ENCODE results near the gene NPM1. TPM values are rescaled to one million over a fixed set of nuclear protein-coding genes. Genes with fewer than 3 reads are reported as not detected.

Gene NPM1
- total and polyA plus RNA-seq, 3 experiments from 2014 or later = 603 to 4,687 (median 4,412) TPM

DNA sequence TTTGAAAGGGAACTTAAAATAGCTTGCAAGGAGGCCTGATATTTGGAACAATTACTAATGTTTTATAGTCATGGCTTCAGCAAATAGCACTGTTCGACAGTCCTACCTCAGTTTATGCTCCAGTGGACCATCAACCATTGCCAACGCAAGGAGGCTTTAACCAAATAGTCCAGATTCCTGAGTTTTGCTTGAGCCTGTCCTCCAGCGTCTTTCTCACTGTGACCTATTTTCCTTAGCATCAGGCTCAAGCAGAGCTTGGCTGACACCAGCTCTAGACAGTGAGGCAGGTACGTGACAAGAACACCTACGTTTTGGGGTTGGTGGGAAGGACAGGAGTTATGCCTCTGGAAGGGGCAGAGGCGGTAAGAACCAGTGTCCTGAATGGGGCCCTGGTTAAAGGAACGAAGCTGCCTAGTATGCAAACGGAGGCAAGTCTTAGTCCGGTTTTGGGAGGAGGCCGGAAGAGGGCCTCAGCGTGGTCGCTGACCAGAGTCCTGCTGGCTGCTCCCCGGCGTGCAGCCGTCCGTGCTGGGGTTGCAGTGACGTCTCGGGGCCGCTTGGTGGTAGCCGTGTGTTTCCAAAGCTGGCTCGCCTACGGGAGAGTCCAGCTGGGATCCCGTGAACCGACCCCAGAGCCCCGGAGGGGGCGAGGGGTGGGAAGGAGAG lies 30.8 kb downstream of the NPM1 start:
- H3K9me3 Mint-ChIP-seq = no peaks in the 10 kb centered on the region
- peaks cover 13% of the 10 kb centered on the region for H3K4me1 ChIP-seq (ENCODE audit: insufficient read depth, low read length)
- no peak overlapping the region for H3K27ac ChIP-seq (ENCODE audit: low read depth, low read length)
- peaks cover 10 to 24% of the 10 kb centered on the region in 2 donors for H3K27me3 Mint-ChIP-seq
- peak overlapping the region; percentile 60 for H3K4me3 ChIP-seq (ENCODE audit: low read length)
- no peaks in the 10 kb centered on the region for H3K9me3 ChIP-seq (ENCODE audit: low read length)
- ChIA-PET POLR2A (interaction anchor here (1.1 kb wide), 1 partner anchor 588 kb away, joined by 3 read pairs; the partner anchor contains the start of gene FBXW11), CTCF (interaction anchor here (0.6 to 2.6 kb wide), 7 partner anchors 20 to 1280 kb away, joined by 3 to 8 read pairs (median 4); no protein-coding TSS in a partner anchor)
- H3K36me3 Mint-ChIP-seq = peaks cover 0 to 5% (median 0%) of the 10 kb centered on the region in 3 donors
- H3K4me3 Mint-ChIP-seq = peak overlapping the region; percentile 67 to 91 (median 78)
- H3K27me3 ChIP-seq (ENCODE audit: insufficient read depth, low read length, poor library complexity, severe bottlenecking) = peaks cover 18% of the 10 kb centered on the region
- peak in 4 of 5 donors; percentile 15 to 41 (median 24) for DNase-seq
- H3K27ac Mint-ChIP-seq = peak overlapping the region in 1 of 8 donors; percentile 45
- H3K36me3 ChIP-seq (ENCODE audit: insufficient read depth, low read length) = no peaks in the 10 kb centered on the region
- peaks cover 10 to 21% (median 14%) of the 10 kb centered on the region in 3 donors for H3K4me1 Mint-ChIP-seq

DNA sequence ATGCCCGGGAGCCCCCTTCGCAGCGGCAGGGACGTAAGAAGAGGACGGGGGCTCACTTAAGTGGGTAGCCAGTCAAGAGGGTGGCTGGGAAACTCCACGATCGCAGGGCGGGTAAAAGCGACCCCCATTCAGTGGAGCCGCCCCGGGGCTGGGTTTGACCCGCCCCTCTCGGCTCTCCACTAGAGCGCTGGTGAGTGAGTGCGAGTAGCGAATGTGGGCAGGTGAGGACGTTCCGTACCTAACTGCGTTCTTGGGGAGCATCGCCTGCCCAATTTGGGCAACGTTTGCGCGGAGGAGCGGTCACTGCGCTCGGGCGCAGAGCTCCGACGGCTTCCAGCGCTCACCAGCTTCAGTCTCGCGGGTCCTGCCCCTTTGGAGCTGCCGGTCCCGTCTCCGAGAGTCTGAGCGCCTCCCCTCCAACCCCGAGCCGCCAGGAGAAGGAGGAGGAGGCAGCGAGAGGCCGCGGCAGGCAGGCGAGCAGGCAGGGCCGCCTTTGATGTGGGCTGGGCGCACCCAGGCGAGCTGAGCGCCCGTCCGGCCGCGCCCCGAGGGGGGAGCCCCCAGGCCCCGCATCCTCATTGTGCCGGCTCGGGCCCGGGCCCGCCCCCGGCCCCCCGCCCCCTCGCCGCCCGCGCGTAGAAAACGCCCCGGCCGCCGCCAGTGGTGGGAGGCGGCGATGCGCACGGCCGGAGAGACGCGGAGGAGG lies 31.5 kb downstream of the NPM1 start, which contains the start of gene FGF18:
Gene FGF18, plus strand, starts transcription at position 666 of the 706 bp plus-strand sequence. CDS start 553 bp downstream, outside the sequence.
- peaks cover 0 to 2% (median 0%) of the 10 kb centered on the region in 3 donors for H3K36me3 Mint-ChIP-seq
- peak within 1 kb of the TSS in 2 of 8 donors; percentile 45 to 83 for H3K27ac Mint-ChIP-seq
- DNase-seq = peak in 4 of 5 donors; percentile 19 to 37 (median 32)
- POLR2A ChIA-PET = interaction anchor here (1.1 kb wide), 1 partner anchor 587 kb away, joined by 3 read pairs; the partner anchor contains the start of gene FBXW11
- H3K4me1 Mint-ChIP-seq = peaks cover 10 to 21% (median 14%) of the 10 kb centered on the region in 3 donors
- H3K27me3 Mint-ChIP-seq = peaks cover 11 to 26% of the 10 kb centered on the region in 2 donors
- Histone ChIP-seq H3K27me3 (ENCODE audit: insufficient read depth, low read length, poor library complexity, severe bottlenecking) (peaks cover 18% of the 10 kb centered on the region), H3K9me3 (ENCODE audit: low read length) (no peaks in the 10 kb centered on the region), H3K4me1 (ENCODE audit: insufficient read depth, low read length) (peaks cover 13% of the 10 kb centered on the region), H3K4me3 (ENCODE audit: low read length) (peak within 1 kb of the TSS; percentile 60), H3K27ac (ENCODE audit: low read depth, low read length) (no peak within 1 kb of the TSS), H3K36me3 (ENCODE audit: insufficient read depth, low read length) (no peaks in the 10 kb centered on the region)
- H3K9me3 Mint-ChIP-seq = no peaks in the 10 kb centered on the region
- H3K4me3 Mint-ChIP-seq = peak within 1 kb of the TSS; percentile 70 to 91 (median 83)
- CTCF ChIA-PET = interaction anchor here (0.8 to 2.6 kb wide), 7 partner anchors 20 to 1280 kb away, joined by 3 to 8 read pairs (median 4); no protein-coding TSS in a partner anchor

DNA sequence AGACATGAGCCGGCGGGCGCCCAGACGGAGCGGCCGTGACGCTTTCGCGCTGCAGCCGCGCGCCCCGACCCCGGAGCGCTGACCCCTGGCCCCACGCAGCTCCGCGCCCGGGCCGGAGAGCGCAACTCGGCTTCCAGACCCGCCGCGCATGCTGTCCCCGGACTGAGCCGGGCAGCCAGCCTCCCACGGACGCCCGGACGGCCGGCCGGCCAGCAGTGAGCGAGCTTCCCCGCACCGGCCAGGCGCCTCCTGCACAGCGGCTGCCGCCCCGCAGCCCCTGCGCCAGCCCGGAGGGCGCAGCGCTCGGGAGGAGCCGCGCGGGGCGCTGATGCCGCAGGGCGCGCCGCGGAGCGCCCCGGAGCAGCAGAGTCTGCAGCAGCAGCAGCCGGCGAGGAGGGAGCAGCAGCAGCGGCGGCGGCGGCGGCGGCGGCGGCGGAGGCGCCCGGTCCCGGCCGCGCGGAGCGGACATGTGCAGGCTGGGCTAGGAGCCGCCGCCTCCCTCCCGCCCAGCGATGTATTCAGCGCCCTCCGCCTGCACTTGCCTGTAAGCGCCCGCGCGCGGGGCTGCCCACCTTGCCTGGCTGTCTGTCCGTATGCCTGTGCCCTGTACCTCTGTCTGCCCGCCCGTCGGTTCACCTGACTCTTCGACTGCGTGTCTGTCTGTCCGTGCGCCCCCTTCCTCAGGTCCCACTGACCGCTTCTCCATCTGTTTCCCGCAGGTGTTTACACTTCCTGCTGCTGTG lies 32.2 kb downstream of the NPM1 start:
- Histone ChIP-seq H3K36me3 (ENCODE audit: insufficient read depth, low read length) (no peaks in the 10 kb centered on the region), H3K4me3 (ENCODE audit: low read length) (no peak overlapping the region), H3K27ac (ENCODE audit: low read depth, low read length) (no peak overlapping the region), H3K9me3 (ENCODE audit: low read length) (no peaks in the 10 kb centered on the region), H3K4me1 (ENCODE audit: insufficient read depth, low read length) (peaks cover 13% of the 10 kb centered on the region), H3K27me3 (ENCODE audit: insufficient read depth, low read length, poor library complexity, severe bottlenecking) (peaks cover 18% of the 10 kb centered on the region)
- Mint-ChIP-seq H3K27ac (peak overlapping the region in 1 of 8 donors; percentile 83), H3K36me3 (no peaks in the 10 kb centered on the region), H3K4me1 (peaks cover 10 to 21% (median 14%) of the 10 kb centered on the region in 3 donors), H3K9me3 (no peaks in the 10 kb centered on the region), H3K4me3 (peak overlapping the region; percentile 69 to 91 (median 83)), H3K27me3 (peaks cover 12 to 29% of the 10 kb centered on the region in 2 donors)
- ChIA-PET POLR2A (interaction anchor here (1.1 kb wide), 1 partner anchor 586 kb away, joined by 3 read pairs; the partner anchor contains the start of gene FBXW11), CTCF (interaction anchor here (1.4 to 2.6 kb wide), 5 partner anchors 21 to 1279 kb away, joined by 4 to 8 read pairs (median 4); no protein-coding TSS in a partner anchor)
- DNase-seq = peak in 2 of 5 donors; percentile 19 to 26

DNA sequence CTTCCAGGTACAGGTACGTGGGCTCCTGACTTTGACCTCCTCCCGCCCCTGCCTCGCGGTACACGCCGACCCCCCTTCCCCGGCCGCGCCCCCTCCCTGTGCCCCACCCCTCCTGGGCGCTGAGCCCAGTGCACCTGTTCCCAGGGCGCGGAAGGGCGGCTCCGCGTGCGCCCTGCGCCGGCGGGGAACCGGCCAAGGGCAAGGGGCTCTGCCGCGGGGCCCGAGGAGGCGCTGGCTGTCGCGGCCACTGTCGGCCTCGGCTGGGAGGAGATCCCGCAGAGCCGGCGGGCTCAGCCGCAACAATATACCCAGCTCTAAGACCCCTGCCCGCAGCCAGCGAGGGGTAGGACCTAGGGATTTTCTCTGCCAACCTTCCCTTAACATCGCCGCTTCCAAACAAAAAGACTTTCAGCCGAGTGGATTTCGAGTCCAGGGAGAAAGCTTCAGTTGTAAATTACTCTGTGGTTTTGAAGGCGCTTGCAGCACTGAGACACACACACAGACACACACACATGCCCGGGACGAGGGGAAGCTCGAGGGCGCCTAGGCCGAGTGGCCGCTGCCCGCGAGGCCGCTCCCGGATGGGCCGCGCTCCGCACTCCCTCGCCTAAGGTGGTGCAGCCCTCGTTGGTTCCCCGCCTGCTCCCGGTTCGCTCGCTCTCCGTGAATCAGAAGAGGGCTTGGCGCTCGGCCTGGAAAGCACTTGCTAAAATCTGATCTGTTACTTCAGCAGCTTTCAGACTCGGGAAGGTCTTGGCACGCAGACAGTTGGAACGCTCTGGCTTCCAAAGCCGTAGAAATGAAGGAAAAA lies 33.0 kb downstream of the NPM1 start:
- Mint-ChIP-seq H3K27ac (no peak overlapping the region), H3K27me3 (peaks cover 12 to 29% of the 10 kb centered on the region in 2 donors), H3K4me3 (peak overlapping the region; percentile 69 to 91 (median 83)), H3K4me1 (peaks cover 10 to 21% (median 14%) of the 10 kb centered on the region in 3 donors), H3K9me3 (no peaks in the 10 kb centered on the region), H3K36me3 (no peaks in the 10 kb centered on the region)
- H3K4me3 ChIP-seq (ENCODE audit: low read length) = no peak overlapping the region
- peaks cover 18% of the 10 kb centered on the region for H3K27me3 ChIP-seq (ENCODE audit: insufficient read depth, low read length, poor library complexity, severe bottlenecking)
- H3K36me3 ChIP-seq (ENCODE audit: insufficient read depth, low read length) = no peaks in the 10 kb centered on the region
- ChIA-PET POLR2A (no interaction called here), CTCF (interaction anchor here (2.1 kb wide), 1 partner anchor 872 kb away, joined by 6 read pairs; no protein-coding TSS in a partner anchor)
- H3K4me1 ChIP-seq (ENCODE audit: insufficient read depth, low read length) = peaks cover 13% of the 10 kb centered on the region
- no peak for DNase-seq
- H3K9me3 ChIP-seq (ENCODE audit: low read length) = no peaks in the 10 kb centered on the region
- no peak overlapping the region for H3K27ac ChIP-seq (ENCODE audit: low read depth, low read length)

DNA sequence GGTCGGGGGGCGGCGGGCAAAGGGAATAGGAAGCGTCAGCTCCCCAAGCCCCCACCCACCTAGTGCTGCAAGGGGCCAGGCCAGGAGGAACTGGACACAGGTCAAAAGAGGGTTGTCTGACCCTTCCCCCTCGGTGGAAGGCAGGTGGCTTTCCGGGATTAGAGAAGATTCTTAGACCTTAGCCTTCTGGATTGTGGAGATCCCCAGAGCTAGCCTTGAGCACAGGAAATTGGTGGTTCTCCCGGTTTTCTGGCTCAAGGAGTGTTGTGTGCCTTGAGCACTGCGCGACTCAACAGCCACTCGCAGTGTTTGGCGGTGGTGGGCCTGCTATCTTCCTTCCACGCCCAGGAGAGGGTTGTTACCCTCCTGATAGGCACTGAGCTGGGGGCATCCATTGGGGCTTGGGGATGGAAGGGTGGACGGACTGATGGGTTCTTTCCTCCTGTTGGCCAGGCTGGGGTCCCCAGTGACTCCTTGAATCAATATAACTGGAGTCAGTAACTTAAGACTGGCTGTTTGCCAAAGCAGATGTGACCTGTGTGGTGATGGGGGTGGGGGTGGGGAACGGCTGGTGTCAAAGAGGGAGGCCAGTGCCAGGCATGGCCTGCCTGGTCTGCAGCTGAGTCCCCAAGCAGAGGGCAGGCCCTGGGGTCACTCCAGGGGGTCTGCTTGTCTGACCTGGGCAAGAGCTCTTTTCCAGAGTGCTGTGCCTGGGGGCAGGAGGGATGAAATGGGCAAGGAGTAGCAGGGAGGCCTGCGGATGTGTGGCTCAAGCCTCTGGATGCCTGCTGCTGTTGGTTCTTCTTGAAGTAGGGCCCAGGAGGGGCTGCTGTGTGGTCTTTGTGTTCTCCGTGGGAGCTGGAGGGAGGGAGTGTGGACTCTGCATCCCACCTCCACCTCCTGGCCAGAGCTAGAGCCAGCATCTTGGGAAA lies 33.9 kb downstream of the NPM1 start:
- Histone ChIP-seq H3K27me3 (ENCODE audit: insufficient read depth, low read length, poor library complexity, severe bottlenecking) (peaks cover 18% of the 10 kb centered on the region), H3K4me1 (ENCODE audit: insufficient read depth, low read length) (peaks cover 13% of the 10 kb centered on the region), H3K4me3 (ENCODE audit: low read length) (no peak overlapping the region), H3K36me3 (ENCODE audit: insufficient read depth, low read length) (no peaks in the 10 kb centered on the region), H3K9me3 (ENCODE audit: low read length) (no peaks in the 10 kb centered on the region), H3K27ac (ENCODE audit: low read depth, low read length) (no peak overlapping the region)
- Mint-ChIP-seq H3K36me3 (no peaks in the 10 kb centered on the region), H3K4me3 (peak overlapping the region in 5 of 7 donors; percentile 28 to 66 (median 54)), H3K4me1 (peaks cover 10 to 21% (median 14%) of the 10 kb centered on the region in 3 donors), H3K9me3 (no peaks in the 10 kb centered on the region), H3K27me3 (peaks cover 12 to 29% of the 10 kb centered on the region in 2 donors), H3K27ac (no peak overlapping the region)
- no peak for DNase-seq
- CTCF ChIA-PET = interaction anchor here (1.2 to 2.1 kb wide), 2 partner anchors 13 to 871 kb away, joined by 3 to 6 read pairs; no protein-coding TSS in a partner anchor
- POLR2A ChIA-PET = no interaction called here

DNA sequence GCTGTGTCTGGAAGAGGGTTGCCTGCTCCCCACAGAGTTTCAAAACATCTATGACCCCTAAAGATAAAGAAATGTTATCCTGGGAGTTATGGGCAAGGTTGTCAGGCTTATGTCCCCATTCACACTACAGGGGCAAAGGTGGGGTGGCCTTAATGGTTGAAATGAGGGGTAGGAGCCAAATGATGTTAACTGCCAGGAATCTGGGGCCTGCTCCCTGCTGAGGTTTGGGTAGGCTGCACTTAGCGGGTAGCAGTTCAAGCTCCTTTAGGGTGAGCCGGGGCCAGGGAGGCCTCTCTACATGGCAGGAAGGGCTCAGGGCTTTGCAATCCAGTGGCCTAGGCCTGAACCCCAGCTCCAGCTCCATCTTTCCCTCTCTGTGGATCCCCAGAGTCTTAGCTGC lies 34.8 kb downstream of the NPM1 start:
- no peaks in the 10 kb centered on the region for H3K9me3 Mint-ChIP-seq
- DNase-seq = no peak
- peaks cover 13% of the 10 kb centered on the region for H3K4me1 ChIP-seq (ENCODE audit: insufficient read depth, low read length)
- no peak overlapping the region for H3K27ac ChIP-seq (ENCODE audit: low read depth, low read length)
- H3K4me3 Mint-ChIP-seq = no peak overlapping the region
- H3K36me3 Mint-ChIP-seq = no peaks in the 10 kb centered on the region
- no peak overlapping the region for H3K4me3 ChIP-seq (ENCODE audit: low read length)
- POLR2A ChIA-PET = no interaction called here
- no peaks in the 10 kb centered on the region for H3K9me3 ChIP-seq (ENCODE audit: low read length)
- no peak overlapping the region for H3K27ac Mint-ChIP-seq
- H3K4me1 Mint-ChIP-seq = peaks cover 10 to 21% (median 14%) of the 10 kb centered on the region in 3 donors
- no peaks in the 10 kb centered on the region for H3K36me3 ChIP-seq (ENCODE audit: insufficient read depth, low read length)
- CTCF ChIA-PET = interaction anchor here (1.2 kb wide), 1 partner anchor 13 kb away, joined by 3 read pairs; no protein-coding TSS in a partner anchor
- peaks cover 18% of the 10 kb centered on the region for H3K27me3 ChIP-seq (ENCODE audit: insufficient read depth, low read length, poor library complexity, severe bottlenecking)
- H3K27me3 Mint-ChIP-seq = peaks cover 12 to 29% of the 10 kb centered on the region in 2 donors
